ENCODE results near the gene HK1. TPM values are rescaled to one million over a fixed set of nuclear protein-coding genes. Genes with fewer than 3 reads are reported as not detected.

The HK1 gene
- total and polyA plus RNA-seq, 2 of the 4 experiments (the other 2 are of a cell fraction): 53.7 to 90.5 TPM

- H2AFZ ChIP-seq (replicated peaks; ENCODE audit: low read length, poor library complexity): no peak overlapping the region
- no peak overlapping the region for H2BK120ac ChIP-seq (ENCODE audit: low read depth, low read length)
- H2BK20ac ChIP-seq (ENCODE audit: low read depth, low read length): no peak overlapping the region
- dilution Hi-C loops (cut with HindIII; ENCODE audit: low sequenced_read_pairs, unreplicated experiment) (no loop called here), in situ Hi-C loops (cut with MboI; ENCODE audit: low sequenced_read_pairs) (loop anchor here (10.0 kb wide), 1 partner anchor 405 kb away; no protein-coding TSS in a partner anchor), intact Hi-C loops (cut with micrococcal nuclease) (loop anchor here (5.0 to 10.0 kb wide), 2 partner anchors 403 to 625 kb away; no protein-coding TSS in a partner anchor)
- no peak overlapping the region for H3K56ac ChIP-seq (ENCODE audit: extremely low read depth, insufficient read depth, low read length)
- H4K5ac ChIP-seq (ENCODE audit: low read depth, low read length): no peak overlapping the region
- no peaks in the 10 kb centered on the region for H4K20me1 ChIP-seq (ENCODE audit: insufficient read depth, low read length)
- no peak overlapping the region for H2AK9ac ChIP-seq (replicated peaks; ENCODE audit: low read depth, low read length, poor library complexity)
- H2AK5ac ChIP-seq (ENCODE audit: low read depth, low read length): no peak overlapping the region
- no peaks in the 10 kb centered on the region; the same call in 1 of the 2 replicates for H3K4me1 ChIP-seq (ENCODE audit: control insufficient read depth, insufficient read depth, low read length)
- H2BK5ac ChIP-seq (ENCODE audit: low read depth, low read length, poor library complexity, severe bottlenecking): no peak overlapping the region
- H3K23ac ChIP-seq (ENCODE audit: low read depth, low read length): no peak overlapping the region
- DNase-seq (no peak), ATAC-seq (ENCODE audit: low read depth) (no peak)
- H4K8ac ChIP-seq (ENCODE audit: low read depth in 2 of 2, low read length in 2 of 2): no peak overlapping the region
- no peaks in the 10 kb centered on the region for H3K79me1 ChIP-seq (ENCODE audit: low read depth in 1 of 2, low read length in 2 of 2)
- no peak overlapping the region for H3K14ac ChIP-seq (replicated peaks; ENCODE audit: low read depth, low read length)
- no peak overlapping the region for H3K4me2 ChIP-seq (ENCODE audit: low read depth, low read length)
- no peak overlapping the region for H3K27ac ChIP-seq (ENCODE audit: insufficient read depth, low read length)
- 60% methylated on average over 1 of the region's 6 CpGs; no CpG with 5 or more reads in 1 of the 2 experiments for WGBS, 2 experiments (ENCODE audit: extremely low coverage in 2 of 2, insufficient read length in 1 of 2)
- H3K18ac ChIP-seq (ENCODE audit: low read depth, low read length): no peak overlapping the region
- no peaks in the 10 kb centered on the region for H3K9me3 ChIP-seq (ENCODE audit: control insufficient read depth, insufficient read depth, low read length)
- ChIA-PET POLR2A (ENCODE audit: unreplicated experiment) (no interaction called here), CTCF (no interaction called here)
- no peak overlapping the region for H3K9ac ChIP-seq (ENCODE audit: low read depth, low read length)
- H3K27me3 ChIP-seq (ENCODE audit: control insufficient read depth, insufficient read depth, low read length): no peaks in the 10 kb centered on the region; the same call in 1 of the 2 replicates
- no TSS peak for BruUV-seq (replicated peaks)
- H4K91ac ChIP-seq (ENCODE audit: insufficient read depth, low read depth, low read length): no peak overlapping the region
- TF ChIP-seq USF2 (IDR thresholded peaks at IDR 0.05; ENCODE audit: low read depth, low read length) (peak; percentile 7; the same call in 1 of the 2 replicates), RAD21 (IDR thresholded peaks at IDR 0.05; ENCODE audit: low read length) (no peak)
- no peaks in the 10 kb centered on the region for H3K36me3 ChIP-seq (ENCODE audit: control insufficient read depth, insufficient read depth, low read length)
- no peak overlapping the region for H3K4me3 ChIP-seq (ENCODE audit: insufficient read depth, low read depth, low read length)
- no peak overlapping the region for H3K4ac ChIP-seq (ENCODE audit: low read depth, low read length)
- H2BK15ac ChIP-seq (ENCODE audit: low read depth, low read length): no peak overlapping the region
- H3K9me1 ChIP-seq (ENCODE audit: insufficient read depth, low read length): peaks cover 5% of the 10 kb centered on the region
Observed at GRCh38 chr10:69409968-69410367, 131.7 kb downstream of the HK1 start.
